Ureter (tissue), 1 donor: ENCODE measurements around the gene IGF1. TPM values are rescaled to one million over a fixed set of nuclear protein-coding genes. Genes with fewer than 3 reads are reported as not detected.

ENCODE experiments used
- DNase-seq: peaks from one replicate; pipeline ENCODE4 v3.0.0-alpha.2; 2020; ENCODE audit warnings: low spot score
- total RNA-seq: library from RNA; stranded (reverse); gene quantifications from one replicate; pipeline ENCODE4 v1.2.4, GENCODE V29; 2023
- donor health status: DM: yes; HTN: yes; CAD: no.

Gene IGF1
- total RNA-seq = 9.2 TPM

- no peak for DNase-seq
Observed at GRCh38 chr12:102480406-102480805, at the start of gene IGF1. Gene IGF1 (minus strand): TSS chr12:102480563. CDS start chr12:102480381, 182 bp downstream.

- no peak for DNase-seq
Observed at GRCh38 chr12:102528111-102528510, 47.7 kb upstream of the IGF1 start.

- DNase-seq = no peak
Observed at GRCh38 chr12:102527171-102527720, 46.9 kb upstream of the IGF1 start.

GRCh38 chr12:102526656-102527055 lies 46.3 kb upstream of the IGF1 start:
- no peak for DNase-seq

- no peak for DNase-seq
Observed at GRCh38 chr12:102522768-102523167, 42.4 kb upstream of the IGF1 start.

GRCh38 chr12:102521662-102522277 lies 41.4 kb upstream of the IGF1 start:
- DNase-seq = no peak

- DNase-seq = no peak
Observed at GRCh38 chr12:102518871-102519270, 38.5 kb upstream of the IGF1 start.

GRCh38 chr12:102514696-102515095 lies 34.3 kb upstream of the IGF1 start:
- no peak for DNase-seq

GRCh38 chr12:102513739-102514138 lies 33.4 kb upstream of the IGF1 start:
- no peak for DNase-seq

GRCh38 chr12:102513272-102513671 lies 32.9 kb upstream of the IGF1 start:
- DNase-seq = no peak

- no peak for DNase-seq
Observed at GRCh38 chr12:102512523-102512922, 32.2 kb upstream of the IGF1 start.

GRCh38 chr12:102511575-102511974 lies 31.2 kb upstream of the IGF1 start:
- DNase-seq = no peak

GRCh38 chr12:102510463-102510862 lies 30.1 kb upstream of the IGF1 start:
- DNase-seq = no peak

- DNase-seq = no peak
Observed at GRCh38 chr12:102510031-102510430, 29.7 kb upstream of the IGF1 start.

GRCh38 chr12:102509123-102509626 lies 28.8 kb upstream of the IGF1 start:
- DNase-seq = no peak

- no peak for DNase-seq
Observed at GRCh38 chr12:102508052-102508451, 27.7 kb upstream of the IGF1 start.

- DNase-seq = no peak
Observed at GRCh38 chr12:102507301-102507700, 26.9 kb upstream of the IGF1 start.

GRCh38 chr12:102504871-102505270 lies 24.5 kb upstream of the IGF1 start:
- no peak for DNase-seq

GRCh38 chr12:102504280-102504679 lies 23.9 kb upstream of the IGF1 start:
- no peak for DNase-seq

- no peak for DNase-seq
Observed at GRCh38 chr12:102503831-102504230, 23.5 kb upstream of the IGF1 start.

- DNase-seq = no peak
Observed at GRCh38 chr12:102503056-102503681, 22.8 kb upstream of the IGF1 start.

GRCh38 chr12:102501773-102502172 lies 21.4 kb upstream of the IGF1 start:
- DNase-seq = no peak

- DNase-seq = no peak
Observed at GRCh38 chr12:102498471-102498870, 18.1 kb upstream of the IGF1 start.
